H54 (cell line): ENCODE measurements around the gene LSM14A.
"Not testable (repeated sequence)": the region's sequence is repeated elsewhere in the genome, so short reads cannot be mapped to it uniquely, and the experiment has no call there.

Source experiments
- DNase-seq: peaks from one replicate; pipeline ENCODE4 v3.0.0; 2011; ENCODE audit warnings: low spot score, mixed read lengths; ENCODE audit not compliant: insufficient read length
- FAIRE-seq: peaks from 3 replicates; lab custom pipeline; 2011; peaks lifted over from hg19 to GRCh38; lab: Jason Lieb, UNC
- POLR2A ChIP-seq: IDR thresholded peaks from 2 replicates; pipeline ENCODE4 v1.6.1; 2011; ENCODE audit warnings: low read depth, mild to moderate bottlenecking, low read length

LSM14A gene

GRCh38 chr19:34142440-34142839, 29.9 kb upstream of the LSM14A start:
- FAIRE-seq (no peak), DNase-seq (no peak)
- TF ChIP-seq POLR2A = no peak

- FAIRE-seq (peak; percentile 30), DNase-seq (peak; percentile 48)
- TF ChIP-seq POLR2A = no peak
Observed at GRCh38 chr19:34145741-34146202, 26.5 kb upstream of the LSM14A start.

- TF ChIP-seq POLR2A = no peak
- DNase-seq = no peak
- FAIRE-seq = no peak
Observed at GRCh38 chr19:34148658-34149185, 23.6 kb upstream of the LSM14A start.

GRCh38 chr19:34149873-34150272, 22.4 kb upstream of the LSM14A start:
- FAIRE-seq = no peak
- no peak for TF ChIP-seq POLR2A
- no peak for DNase-seq

GRCh38 chr19:34150558-34150957, 21.7 kb upstream of the LSM14A start:
- TF ChIP-seq POLR2A = no peak
- DNase-seq (no peak), FAIRE-seq (no peak)

- DNase-seq (no peak), FAIRE-seq (no peak)
- no peak for TF ChIP-seq POLR2A
Observed at GRCh38 chr19:34151439-34151838, 20.9 kb upstream of the LSM14A start.

GRCh38 chr19:34154401-34154800, 17.9 kb upstream of the LSM14A start:
- DNase-seq = no peak
- TF ChIP-seq POLR2A = no peak
- no peak for FAIRE-seq

GRCh38 chr19:34155686-34156085, 16.6 kb upstream of the LSM14A start:
- no peak for TF ChIP-seq POLR2A
- DNase-seq (no peak), FAIRE-seq (no peak)

- not testable (repeated sequence) for FAIRE-seq, DNase-seq
Observed at GRCh38 chr19:34158966-34159365, 13.3 kb upstream of the LSM14A start.

- FAIRE-seq, DNase-seq: not testable (repeated sequence)
Observed at GRCh38 chr19:34159541-34159940, 12.8 kb upstream of the LSM14A start.

GRCh38 chr19:34161902-34162301, 10.4 kb upstream of the LSM14A start:
- FAIRE-seq, DNase-seq: not testable (repeated sequence)

GRCh38 chr19:34165295-34165738, 7.0 kb upstream of the LSM14A start:
- FAIRE-seq (no peak), DNase-seq (no peak)
- TF ChIP-seq POLR2A = no peak

GRCh38 chr19:34169475-34170199, 2.7 kb upstream of the LSM14A start:
- not testable (repeated sequence) for FAIRE-seq, DNase-seq

- DNase-seq (peak; percentile 77), FAIRE-seq (peak; percentile 58)
- TF ChIP-seq POLR2A = no peak
Observed at GRCh38 chr19:34171539-34171876, 796 bp upstream of the LSM14A start.

- peak; percentile 34 for DNase-seq
- no peak for TF ChIP-seq POLR2A
- no peak for FAIRE-seq
Observed at GRCh38 chr19:34172661-34173192, 423 bp downstream of the LSM14A start.
